DMS 273 (cell line): Measurements from ENCODE around the gene TCIRG1.

Source experiments
- DNase-seq: peaks from one replicate; lab custom pipeline; 2025; ENCODE audit not compliant: unreplicated experiment; lab: John Stamatoyannopoulos, UW

The TCIRG1 gene

DNA sequence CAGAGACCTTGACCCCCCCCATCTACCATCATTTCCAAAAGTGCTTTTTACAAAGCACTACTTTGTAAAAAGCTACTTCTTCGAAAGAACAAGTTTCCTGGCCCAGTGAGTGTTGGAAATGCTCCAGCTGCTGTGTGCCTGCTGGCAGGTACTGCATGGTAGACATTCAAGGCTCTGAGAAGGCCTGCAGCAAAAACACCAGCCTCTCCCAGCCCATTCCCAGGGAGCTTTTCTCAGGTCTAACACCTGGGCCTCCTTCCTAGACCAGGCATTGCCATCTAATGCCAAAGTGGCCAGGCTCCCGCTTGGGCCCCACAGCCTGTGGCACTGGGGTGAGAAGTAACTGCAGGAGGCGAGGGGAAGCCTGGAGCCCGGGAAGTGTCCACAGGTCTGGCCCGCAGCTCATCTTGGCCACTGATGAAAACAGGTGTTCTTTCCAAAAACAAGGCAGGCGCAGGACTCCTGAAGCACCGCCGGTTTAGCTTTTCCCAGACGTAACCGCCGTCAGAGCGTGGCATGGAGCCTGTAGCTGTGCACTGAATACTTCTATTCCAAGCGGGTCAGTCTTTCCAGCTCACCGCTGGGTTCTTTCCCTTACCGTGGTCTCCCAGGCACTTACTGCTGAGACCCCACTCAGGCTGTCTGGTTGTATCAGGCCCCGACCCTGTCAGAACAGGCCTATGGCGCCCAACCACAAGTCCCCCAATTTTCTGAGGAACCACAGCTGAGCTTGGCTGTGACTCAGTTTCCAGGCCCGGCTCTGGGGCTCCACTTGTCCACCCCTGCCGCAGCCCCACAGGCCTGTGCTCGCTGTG lies 1.2 kb upstream of the TCIRG1 start:
- DNase-seq = peak; percentile 45

DNA sequence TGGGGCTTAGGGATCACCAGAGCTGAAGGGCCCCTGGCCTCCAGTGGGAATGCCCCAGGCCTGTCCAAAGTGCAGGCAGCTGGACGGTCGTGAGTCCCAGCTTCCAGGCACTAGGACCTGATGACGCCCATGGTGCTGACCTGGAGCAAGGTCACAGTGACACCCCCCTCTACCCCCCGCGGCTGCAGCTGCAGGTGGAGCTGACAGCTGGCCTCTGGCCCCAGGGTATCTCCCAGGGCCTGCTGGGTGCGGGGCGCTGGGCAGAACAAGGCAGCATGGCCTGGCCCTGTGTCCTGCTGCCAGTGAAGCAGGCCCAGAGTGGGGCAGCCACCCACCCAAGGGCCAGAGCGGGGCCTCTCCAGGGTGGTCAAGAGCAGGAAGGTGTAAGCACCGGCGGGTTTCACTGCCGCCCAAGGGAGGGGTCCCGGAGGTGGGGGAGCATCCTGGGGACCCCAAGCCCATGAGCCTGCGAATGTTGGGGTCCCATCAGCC lies 553 bp upstream of the TCIRG1 start:
- no peak for DNase-seq

DNA sequence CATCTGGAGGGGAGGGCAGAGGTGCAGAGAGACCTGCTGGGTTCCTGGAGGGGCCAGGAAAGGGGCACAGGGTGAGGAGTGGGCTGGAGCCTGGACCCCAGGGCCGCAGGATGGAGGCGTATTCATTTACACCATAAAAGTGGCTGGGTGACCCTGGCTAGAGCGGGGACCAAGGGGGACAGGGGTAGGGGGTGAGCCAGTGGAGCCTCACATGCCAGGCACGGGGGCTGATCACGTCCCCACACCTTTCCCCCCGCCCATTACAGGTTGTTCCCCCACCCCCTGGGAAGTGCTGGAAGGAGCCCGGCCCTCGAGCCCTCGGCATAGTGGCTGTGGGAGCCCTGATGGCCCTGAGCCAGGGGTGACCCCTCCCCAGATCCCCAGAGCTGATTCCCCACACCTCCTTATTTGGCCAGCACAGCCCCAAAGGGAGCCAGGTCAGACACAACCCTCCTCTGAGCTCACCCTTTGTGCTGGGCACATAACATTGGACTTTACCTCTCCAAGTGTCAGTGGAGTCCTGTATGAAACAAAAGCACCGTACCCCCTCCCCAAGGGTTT lies 781 bp downstream of the TCIRG1 start:
- no peak for DNase-seq

DNA sequence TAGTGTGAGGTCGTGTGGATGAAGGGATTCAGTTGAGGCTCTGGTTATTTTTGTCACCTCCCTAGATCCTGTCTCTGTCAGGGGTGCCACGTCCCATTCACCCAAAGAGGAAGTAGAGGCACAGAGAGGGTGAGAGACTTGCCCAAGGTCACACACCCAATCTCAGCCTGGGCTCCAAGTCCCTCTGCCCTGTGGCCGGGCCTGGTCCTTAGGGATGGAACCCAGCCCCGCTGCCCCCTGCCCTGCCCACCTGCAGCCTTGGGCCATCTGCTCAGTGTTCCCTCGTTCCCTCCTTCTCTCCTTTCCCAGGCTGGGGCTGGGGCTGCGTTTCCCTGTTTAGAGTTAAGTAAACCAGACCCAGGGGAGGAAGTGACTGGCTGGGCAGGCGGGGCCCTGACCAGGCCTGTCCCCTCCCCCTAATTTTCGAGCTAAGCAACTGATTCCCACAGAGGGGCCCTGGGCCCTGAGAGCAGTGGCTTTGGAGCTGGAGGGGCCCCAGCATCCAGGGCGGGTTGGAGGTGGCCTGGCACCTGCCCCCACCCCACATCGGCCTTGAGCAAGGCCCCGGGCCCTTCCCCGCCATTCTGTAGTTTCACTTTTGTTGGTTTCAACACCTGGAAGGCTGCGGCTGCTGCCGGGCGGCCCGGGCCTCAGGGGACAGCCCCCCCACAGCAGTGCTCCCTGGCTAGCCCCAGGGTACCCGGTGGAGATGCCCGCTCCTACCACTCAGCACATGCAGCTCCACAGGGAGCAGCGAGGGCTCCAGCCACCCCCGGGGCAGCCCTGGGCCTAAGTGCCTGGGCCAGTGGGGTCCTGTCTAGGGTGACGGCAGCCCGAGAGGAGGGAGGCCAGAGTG lies 1.5 kb downstream of the TCIRG1 start:
- peak; percentile 64 for DNase-seq

DNA sequence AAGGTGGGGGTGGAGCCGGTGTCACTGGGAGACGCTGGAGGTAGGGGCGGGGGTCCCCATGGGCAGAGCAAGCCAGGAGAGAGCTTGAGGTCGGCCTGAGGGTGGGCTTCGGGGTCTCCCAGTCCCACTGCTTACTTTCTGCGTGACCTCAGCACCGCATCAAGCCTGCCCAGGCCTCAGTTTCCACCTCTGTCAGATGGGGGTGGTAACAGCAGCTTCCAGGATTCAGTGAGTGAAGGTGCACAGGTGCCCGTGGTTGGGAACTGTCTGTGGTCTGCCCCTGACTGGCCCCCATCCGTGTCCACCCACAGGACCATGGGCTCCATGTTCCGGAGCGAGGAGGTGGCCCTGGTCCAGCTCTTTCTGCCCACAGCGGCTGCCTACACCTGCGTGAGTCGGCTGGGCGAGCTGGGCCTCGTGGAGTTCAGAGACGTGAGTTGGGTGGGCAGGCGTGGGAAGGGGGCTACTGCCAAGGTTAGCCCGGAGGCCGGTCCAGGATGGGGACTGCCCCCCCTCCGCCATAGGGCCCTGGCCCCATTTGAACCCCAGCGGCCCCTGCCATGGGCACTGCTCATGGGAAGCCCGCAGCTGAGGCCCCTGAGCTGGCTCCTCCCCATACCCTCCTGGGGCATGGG lies 2.2 kb downstream of the TCIRG1 start:
- no peak for DNase-seq

DNA sequence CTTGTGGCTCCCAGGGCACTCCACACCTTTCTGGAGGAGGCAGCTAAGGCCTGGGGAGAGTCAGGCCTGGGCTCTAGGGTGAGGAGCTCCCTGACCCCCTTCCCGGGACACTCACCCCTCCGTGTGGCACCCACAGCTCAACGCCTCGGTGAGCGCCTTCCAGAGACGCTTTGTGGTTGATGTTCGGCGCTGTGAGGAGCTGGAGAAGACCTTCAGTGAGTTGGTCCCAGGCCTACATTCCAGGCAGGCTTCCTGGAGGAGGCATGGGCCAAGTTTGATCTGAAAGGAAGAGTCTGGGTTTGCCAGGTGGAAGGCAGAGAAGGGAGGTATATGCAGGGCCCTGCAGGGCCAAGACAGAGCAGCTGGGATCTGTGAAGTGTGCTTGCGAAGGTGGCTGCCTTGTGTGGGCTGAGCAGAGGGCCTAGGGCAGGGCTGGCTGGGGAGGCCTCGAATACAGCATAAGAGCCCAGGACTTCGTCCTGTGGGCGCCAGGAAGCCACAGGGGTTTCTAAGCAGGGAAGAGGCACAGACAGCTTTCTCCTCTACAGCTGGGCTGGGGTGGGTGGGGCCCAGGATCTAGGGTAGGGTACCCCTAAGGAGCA lies 2.9 kb downstream of the TCIRG1 start:
- DNase-seq = no peak

DNA sequence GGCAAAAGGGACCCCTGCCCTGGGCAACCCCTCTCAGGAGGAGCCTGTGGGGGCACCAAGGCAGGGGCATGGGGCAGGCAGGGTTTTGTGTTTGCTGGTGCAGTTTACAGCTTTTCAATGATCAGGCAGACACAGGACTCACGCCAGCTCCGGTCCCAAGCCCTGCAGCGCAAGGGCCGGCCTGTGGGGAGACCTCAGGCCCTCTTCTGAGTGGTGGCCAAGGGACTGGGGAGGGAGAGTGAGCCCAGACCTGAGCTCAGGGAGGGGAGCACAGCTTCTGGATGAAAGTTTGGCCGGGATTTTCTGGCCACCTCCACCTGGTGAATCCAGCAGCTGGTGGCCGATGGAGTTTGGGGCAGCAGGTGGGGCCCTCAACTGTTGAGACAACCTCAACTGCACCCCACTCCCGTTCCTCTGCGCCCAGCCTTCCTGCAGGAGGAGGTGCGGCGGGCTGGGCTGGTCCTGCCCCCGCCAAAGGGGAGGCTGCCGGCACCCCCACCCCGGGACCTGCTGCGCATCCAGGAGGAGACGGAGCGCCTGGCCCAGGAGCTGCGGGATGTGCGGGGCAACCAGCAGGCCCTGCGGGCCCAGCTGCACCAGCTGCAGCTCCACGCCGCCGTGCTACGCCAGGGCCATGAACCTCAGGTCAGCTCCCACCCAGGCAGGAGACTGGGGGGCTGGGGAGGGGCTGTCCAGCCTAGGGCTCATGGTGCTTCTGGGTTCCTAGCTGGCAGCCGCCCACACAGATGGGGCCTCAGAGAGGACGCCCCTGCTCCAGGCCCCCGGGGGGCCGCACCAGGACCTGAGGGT lies 3.6 kb downstream of the TCIRG1 start:
- DNase-seq = no peak

DNA sequence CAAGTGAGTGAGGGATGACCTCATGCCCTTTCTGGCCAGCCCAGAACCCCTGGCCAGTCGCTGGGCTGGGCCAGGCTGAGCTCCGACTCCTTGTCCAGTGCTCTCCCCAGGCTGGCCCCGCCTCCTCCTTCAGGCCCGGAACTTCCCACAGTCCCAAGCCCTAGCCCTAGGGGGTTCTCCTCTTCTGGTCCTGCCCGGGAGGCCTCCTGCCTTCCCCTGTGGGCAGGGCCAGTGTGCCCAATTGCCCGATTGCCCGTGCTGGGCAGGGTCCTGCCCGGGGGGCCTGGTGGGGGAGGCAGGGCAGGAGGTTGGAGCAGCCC lies 4.2 kb downstream of the TCIRG1 start:
- DNase-seq = no peak

DNA sequence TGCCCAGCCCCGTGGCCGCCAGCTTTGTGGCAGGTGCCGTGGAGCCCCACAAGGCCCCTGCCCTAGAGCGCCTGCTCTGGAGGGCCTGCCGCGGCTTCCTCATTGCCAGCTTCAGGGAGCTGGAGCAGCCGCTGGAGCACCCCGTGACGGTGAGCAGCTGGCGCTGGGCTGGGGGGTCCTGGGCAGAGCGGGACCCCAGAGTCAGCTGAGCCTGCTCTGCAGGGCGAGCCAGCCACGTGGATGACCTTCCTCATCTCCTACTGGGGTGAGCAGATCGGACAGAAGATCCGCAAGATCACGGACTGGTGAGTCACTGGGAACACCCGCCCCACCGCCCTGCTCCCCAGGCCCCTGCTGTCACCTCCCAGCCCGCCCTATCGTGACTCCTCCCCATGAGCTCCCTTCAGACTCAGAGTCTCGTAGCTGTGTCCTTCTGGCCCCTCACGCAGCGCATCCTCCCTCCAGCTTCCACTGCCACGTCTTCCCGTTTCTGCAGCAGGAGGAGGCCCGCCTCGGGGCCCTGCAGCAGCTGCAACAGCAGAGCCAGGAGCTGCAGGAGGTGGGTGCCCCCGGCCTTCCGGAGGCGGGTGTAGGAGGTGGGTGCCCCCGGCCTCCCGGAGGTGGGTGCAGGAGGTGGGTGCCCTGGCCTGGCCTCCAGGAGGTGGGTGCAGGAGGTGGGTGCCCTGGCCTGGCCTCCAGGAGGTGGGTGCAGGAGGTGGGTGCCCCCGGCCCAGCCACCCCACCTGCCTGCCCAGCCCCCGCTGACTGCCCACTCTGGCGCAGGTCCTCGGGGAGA lies 4.7 kb downstream of the TCIRG1 start:
- peak; percentile 78 for DNase-seq

DNA sequence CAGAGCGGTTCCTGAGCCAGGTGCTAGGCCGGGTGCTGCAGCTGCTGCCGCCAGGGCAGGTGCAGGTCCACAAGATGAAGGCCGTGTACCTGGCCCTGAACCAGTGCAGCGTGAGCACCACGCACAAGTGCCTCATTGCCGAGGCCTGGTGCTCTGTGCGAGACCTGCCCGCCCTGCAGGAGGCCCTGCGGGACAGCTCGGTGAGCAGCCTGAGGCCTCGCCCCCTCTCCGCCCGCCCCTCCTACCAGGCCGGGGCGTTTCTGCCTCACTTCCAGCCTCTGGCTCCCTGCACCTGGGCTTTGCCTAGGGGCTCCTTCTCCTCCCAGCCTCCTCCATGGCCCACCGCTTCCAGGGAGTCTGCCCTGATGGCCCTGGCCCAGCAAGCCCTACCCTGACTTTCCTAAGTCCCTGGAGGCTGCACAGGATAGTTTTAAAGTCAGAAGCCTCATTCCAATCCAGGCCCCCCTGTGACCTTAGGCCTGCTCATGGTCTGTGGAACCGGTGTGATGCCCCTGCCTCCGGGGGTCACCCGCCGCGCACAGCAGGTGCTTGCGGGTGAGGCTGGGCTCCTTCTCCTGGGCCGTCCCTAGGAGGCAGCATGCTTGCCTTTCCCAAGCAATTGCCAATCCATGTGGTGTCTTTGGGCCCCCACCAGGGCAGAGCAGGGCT lies 5.5 kb downstream of the TCIRG1 start:
- DNase-seq = no peak

DNA sequence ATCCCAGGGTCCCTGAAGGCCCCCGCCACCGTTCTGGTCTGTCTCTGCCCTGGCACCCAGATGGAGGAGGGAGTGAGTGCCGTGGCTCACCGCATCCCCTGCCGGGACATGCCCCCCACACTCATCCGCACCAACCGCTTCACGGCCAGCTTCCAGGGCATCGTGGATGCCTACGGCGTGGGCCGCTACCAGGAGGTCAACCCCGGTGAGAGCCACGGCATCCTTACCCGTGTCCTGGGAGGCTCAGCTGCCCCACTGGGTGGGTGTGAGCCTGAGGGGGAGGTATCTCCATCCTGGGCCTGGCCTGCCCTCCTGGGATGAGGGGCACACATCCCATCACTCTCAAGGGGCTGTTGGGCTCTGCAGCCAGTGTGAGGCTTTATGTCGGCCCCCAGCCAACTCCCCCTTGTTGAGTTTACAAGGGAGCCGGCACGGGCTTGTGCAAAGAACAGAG lies 6.1 kb downstream of the TCIRG1 start:
- DNase-seq = no peak

DNA sequence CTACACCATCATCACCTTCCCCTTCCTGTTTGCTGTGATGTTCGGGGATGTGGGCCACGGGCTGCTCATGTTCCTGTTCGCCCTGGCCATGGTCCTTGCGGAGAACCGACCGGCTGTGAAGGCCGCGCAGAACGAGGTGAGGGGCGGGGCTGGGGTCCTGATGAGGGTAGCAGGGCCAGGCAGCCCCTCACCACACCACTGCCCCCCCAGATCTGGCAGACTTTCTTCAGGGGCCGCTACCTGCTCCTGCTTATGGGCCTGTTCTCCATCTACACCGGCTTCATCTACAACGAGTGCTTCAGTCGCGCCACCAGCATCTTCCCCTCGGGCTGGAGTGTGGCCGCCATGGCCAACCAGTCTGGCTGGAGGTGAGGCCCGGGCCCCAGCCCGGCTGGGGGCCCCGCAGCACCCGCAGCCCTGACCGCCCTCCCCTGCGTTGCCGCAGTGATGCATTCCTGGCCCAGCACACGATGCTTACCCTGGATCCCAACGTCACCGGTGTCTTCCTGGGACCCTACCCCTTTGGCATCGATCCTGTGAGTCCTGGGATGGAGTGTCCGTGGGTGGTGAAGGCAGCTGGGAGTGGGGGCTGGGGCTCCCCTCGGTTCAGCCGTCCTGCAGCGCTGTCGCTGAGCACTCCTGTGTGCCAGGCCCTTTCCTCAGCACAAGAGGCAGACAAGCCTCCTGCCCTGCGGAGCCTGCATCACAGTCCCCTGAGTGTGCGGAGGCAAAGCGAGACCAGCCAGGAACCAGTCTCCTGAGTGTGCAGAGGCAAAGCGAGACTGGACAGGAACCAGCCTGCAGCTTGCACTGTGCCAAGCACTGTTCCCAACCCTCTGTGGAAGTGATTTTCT lies 8.8 kb downstream of the TCIRG1 start:
- DNase-seq = no peak

DNA sequence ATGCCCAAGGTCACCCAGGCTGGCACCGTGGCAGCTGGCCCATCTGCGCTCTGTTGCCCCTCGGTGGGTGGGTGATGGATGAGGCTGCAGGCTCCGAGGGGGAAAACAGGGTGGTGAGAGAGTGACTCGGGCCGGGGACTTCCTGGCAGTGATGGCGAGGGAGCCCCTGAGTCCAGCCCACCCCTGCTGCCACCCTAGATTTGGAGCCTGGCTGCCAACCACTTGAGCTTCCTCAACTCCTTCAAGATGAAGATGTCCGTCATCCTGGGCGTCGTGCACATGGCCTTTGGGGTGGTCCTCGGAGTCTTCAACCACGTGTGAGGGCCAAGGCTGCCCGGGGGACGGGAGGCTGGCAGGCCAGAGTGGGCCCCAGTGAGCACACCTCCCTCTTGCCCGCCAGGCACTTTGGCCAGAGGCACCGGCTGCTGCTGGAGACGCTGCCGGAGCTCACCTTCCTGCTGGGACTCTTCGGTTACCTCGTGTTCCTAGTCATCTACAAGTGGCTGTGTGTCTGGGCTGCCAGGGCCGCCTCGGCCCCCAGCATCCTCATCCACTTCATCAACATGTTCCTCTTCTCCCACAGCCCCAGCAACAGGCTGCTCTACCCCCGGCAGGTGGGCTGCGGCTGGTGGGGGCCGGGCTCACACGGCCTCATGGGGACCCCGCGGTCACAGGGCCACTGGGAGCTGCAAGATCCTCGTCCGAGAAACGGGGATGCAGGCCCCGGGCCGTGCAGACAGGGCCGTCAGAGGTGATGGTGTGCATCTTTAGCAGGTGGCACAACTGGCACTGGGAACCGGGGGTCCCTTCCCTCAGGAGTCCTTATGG lies 10.1 kb downstream of the TCIRG1 start:
- DNase-seq = no peak

DNA sequence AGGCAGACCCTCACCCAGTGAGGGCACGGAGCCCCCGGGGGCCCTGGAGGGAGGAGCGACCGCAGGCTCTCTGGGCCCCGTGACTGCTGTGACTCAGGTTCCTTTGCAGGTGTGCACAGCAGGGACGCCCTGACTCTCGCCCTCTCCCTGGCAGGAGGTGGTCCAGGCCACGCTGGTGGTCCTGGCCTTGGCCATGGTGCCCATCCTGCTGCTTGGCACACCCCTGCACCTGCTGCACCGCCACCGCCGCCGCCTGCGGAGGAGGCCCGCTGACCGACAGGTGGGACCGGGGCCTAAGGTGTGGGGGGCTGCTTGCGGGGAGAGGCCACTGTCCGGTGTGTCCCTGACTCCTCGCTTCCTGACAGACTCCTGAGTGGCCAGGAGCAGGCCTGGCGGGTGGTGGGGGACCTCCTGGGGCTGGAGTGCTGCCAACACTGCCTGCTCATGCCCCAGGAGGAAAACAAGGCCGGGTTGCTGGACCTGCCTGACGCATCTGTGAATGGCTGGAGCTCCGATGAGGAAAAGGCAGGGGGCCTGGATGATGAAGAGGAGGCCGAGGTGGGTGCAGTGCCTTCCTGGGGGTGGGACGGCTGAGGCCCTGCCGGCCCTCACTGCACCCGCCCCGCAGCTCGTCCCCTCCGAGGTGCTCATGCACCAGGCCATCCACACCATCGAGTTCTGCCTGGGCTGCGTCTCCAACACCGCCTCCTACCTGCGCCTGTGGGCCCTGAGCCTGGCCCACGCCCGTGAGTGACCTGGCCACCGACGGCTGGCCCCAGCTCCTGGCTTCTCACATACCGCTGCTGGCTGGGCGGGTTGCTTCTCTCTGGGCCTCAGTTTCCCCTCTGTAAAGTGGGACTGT lies 10.9 kb downstream of the TCIRG1 start:
- DNase-seq = no peak

DNA sequence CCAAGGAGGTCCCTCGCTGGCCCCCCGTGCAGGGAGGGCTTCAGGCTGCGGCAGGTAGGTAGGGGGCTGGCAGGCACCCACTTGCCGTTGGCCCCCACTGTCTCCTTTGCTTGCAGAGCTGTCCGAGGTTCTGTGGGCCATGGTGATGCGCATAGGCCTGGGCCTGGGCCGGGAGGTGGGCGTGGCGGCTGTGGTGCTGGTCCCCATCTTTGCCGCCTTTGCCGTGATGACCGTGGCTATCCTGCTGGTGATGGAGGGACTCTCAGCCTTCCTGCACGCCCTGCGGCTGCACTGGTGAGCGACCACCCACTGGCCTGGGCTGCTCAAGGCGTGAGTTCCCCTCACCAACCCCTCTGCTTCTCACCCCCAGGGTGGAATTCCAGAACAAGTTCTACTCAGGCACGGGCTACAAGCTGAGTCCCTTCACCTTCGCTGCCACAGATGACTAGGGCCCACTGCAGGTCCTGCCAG lies 11.6 kb downstream of the TCIRG1 start:
- DNase-seq = no peak
